ENCODE measurements around the gene SPEM1. TPM values are rescaled to one million over a fixed set of nuclear protein-coding genes. Genes with fewer than 3 reads are reported as not detected.

SPEM1 gene
- total RNA-seq, 2 donors from 2014 or later, result not detected

- DNase-seq, result no peak
- no peak for ATAC-seq
- intact Hi-C loops (cut with DNase I, micrococcal nuclease), result no loop called here
Observed at GRCh38 chr17:7413346-7413985, 6.7 kb upstream of the SPEM1 start.

DNA sequence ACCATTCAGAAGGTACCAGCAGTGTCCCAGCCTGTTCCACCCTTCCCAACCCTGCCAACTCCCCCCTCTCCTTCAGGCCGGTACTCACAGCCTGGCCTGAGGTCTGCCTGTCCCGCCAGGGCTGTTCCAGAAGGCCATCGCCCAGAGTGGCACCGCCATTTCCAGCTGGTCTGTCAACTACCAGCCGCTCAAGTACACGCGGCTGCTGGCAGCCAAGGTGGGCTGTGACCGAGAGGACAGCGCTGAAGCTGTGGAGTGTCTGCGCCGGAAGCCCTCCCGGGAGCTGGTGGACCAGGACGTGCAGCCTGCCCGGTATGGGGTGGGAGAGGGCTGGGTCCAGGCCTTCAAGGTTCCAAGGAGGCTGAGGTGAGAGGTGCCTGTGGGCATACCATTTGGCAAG lies 5.3 kb upstream of the SPEM1 start:
- intact Hi-C loops (cut with DNase I, micrococcal nuclease), result no loop called here
- DNase-seq, result no peak
- no peak for ATAC-seq

- ATAC-seq, result no peak
- intact Hi-C loops (cut with DNase I, micrococcal nuclease), result no loop called here
- DNase-seq, result no peak
Observed at GRCh38 chr17:7415784-7416183, 4.3 kb upstream of the SPEM1 start.

DNA sequence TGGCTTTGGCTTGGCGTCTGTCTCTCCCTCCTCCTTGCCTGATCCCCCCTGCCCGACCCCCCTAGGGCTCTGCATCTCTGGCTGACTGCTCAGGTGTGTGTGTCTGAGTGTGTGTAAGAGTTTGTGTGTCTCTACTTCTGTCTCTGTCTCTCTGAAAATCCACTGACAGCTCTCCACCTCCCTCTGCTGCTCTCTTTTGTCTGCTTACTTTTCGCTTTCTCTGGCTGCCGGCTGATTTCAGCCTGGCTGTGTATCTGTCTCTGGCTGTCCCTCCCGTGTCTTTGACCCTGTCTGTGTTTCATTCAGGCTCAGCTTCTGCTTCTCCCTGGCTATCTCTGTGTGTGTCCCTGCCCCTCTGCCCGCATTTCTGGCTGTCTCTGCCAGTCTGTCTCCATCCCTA lies 3.8 kb upstream of the SPEM1 start:
- ATAC-seq (peak; percentile 24), DNase-seq (no peak)
- intact Hi-C loops (cut with DNase I, micrococcal nuclease), result no loop called here

DNA sequence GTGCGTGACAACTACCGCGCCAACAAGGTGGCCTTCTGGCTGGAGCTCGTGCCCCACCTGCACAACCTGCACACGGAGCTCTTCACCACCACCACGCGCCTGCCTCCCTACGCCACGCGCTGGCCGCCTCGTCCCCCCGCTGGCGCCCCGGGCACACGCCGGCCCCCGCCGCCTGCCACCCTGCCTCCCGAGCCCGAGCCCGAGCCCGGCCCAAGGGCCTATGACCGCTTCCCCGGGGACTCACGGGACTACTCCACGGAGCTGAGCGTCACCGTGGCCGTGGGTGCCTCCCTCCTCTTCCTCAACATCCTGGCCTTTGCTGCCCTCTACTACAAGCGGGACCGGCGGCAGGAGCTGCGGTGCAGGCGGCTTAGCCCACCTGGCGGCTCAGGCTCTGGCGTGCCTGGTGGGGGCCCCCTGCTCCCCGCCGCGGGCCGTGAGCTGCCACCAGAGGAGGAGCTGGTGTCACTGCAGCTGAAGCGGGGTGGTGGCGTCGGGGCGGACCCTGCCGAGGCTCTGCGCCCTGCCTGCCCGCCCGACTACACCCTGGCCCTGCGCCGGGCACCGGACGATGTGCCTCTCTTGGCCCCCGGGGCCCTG lies 3.0 kb upstream of the SPEM1 start:
- no peak for DNase-seq
- ATAC-seq, result no peak
- intact Hi-C loops (cut with DNase I, micrococcal nuclease), result no loop called here

GRCh38 chr17:7418472-7419152 lies 1.5 kb upstream of the SPEM1 start:
- intact Hi-C loops (cut with DNase I, micrococcal nuclease), result no loop called here
- ATAC-seq, result no peak
- DNase-seq, result no peak

GRCh38 chr17:7421186-7421585 lies 1.1 kb downstream of the SPEM1 start:
- no peak for ATAC-seq
- intact Hi-C loops (cut with DNase I, micrococcal nuclease), result no loop called here
- DNase-seq, result no peak

DNA sequence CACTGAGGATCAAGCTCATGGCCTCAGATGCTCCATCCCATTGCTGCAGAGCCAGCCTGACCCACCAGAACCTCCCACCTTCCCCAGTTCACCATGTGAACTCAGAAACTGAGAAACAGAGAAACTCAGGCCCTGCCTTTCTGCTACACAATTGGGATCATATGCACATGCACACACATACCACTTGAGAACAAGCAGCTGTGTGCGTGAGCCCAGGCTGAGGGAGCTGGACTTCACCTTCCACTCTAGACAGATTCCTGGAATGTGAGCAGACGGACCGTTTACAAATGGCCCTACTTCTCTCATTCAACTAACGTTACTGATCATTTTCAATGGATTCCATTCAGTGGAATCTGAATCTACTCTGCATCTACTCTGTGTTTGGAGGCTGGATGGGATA lies 3.6 kb downstream of the SPEM1 start:
- no peak for ATAC-seq
- intact Hi-C loops (cut with DNase I, micrococcal nuclease), result no loop called here
- DNase-seq, result no peak

DNA sequence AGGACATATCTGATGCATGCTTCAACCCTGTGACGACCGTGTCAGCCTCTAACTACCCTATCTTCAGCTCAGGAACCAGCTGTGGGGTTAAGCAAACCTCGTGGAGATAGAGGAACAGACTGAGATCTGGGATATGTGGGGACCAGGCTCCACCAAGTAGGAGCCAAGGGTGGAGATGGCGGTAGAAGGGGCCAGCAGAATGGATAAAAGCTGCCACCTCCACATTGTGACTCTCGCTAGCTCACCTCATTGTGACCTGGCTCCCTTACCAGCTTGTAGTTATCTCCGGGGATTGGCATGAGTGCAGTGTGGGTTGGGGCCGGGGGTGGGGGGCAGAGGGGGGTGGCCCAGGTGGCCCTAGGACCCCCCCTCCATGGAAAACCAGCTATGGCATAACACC lies 5.2 kb downstream of the SPEM1 start, which contains the start of gene SPEM2:
TSS of gene SPEM2 (plus strand) at position 301 of the 400 bp plus-strand sequence. CDS start at position 374, 73 bp downstream.
- no peak for DNase-seq
- no peak for ATAC-seq
- intact Hi-C loops (cut with DNase I, micrococcal nuclease), result no loop called here

DNA sequence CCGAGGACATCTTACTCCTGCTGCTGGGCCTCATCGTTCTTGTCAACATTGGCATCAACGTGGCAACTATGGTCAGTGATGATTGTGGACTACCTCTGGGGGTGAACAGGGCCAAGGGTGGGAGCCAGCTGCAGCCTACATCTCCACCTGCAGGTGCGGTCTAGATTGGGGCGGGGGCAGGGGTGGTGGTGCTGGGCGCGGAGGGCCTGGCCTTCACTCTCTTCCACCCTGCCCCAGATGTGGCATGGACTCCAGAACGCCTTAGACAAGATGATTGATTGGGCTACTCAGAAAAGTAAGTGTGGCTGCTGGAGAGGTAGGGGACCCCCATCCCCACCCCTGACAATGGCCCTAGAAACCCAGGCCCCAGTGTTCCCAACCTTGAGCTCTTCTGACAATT lies 5.6 kb downstream of the SPEM1 start:
- DNase-seq, result no peak
- ATAC-seq, result no peak
- intact Hi-C loops (cut with DNase I, micrococcal nuclease), result no loop called here

DNA sequence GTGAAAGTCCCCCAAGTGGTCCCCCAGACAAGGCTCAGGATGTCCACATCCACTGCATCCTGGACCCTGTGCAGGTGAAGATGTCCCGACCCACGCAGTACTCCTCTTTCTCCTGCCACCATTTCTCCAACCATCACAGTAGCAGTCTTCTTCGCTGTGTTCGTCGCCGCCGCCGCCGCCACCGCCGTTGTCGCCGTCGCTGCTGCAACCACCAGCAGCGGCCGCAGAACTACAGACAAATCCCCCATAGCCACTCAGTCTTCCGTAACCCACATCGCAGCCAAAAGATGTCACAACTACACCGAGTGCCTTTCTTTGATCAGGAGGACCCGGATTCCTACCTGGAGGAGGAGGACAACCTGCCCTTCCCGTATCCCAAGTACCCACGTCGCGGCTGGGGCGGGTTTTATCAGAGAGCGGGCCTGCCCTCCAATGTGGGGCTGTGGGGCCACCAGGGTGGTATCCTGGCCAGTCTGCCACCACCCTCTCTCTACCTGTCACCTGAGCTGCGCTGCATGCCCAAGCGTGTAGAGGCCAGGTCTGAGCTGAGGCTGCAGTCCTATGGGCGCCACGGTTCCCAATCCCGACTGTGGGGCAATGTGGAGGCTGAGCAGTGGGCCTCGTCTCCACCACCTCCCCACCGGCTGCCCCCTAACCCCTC lies 6.2 kb downstream of the SPEM1 start:
- no peak for DNase-seq
- ATAC-seq, result no peak
- intact Hi-C loops (cut with DNase I, micrococcal nuclease), result no loop called here

DNA sequence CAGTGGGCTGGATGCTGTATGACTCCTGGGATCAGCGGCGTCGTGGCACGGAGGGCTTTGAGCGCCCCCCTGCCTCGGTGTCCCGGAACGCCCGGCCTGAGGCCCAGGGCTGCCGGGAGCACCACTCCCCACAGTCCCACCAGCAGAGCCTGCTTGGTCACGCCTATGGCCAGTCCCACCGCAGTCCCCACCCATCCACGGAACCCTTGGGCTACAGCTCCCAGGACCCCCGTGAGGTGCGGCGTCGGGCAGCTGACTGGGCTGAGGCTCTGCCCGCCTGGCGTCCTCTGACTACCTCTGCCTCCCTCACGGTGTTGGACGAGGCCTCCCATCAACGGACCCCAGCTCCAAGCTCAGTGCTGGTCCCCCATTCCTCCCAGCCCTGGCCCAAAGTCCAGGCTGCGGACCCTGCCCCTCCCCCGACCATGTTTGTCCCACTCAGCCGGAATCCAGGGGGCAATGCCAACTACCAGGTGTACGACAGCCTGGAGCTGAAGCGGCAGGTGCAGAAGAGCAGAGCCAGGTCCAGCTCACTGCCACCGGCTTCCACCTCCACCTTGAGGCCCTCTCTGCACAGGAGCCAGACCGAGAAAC lies 6.9 kb downstream of the SPEM1 start:
- DNase-seq, result no peak
- ATAC-seq, result no peak
- intact Hi-C loops (cut with DNase I, micrococcal nuclease), result no loop called here

DNA sequence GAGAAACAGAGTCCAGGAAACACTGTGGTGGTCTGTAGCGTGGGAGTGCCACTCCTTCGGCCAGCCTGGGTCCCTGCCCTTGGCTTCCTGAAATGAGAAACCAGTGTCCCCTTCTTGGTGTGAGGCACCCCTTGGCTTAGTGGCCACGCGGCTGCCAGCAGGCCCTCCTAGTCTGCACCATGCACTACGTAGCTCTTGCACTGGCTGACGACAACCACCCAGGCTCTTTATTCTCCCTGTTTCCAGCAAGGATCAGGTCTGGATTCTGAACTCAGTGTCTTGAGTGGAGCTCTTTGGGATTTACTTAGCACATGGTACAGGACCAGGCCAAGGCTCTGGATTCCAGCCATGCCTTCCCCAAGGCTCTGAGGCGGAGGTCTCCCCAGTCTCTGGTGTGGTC lies 7.4 kb downstream of the SPEM1 start:
- DNase-seq, result no peak
- intact Hi-C loops (cut with DNase I, micrococcal nuclease), result no loop called here
- no peak for ATAC-seq

GRCh38 chr17:7428557-7428956 lies 8.4 kb downstream of the SPEM1 start, which contains the start of gene SPEM3:
TSS of gene SPEM3 (plus strand) at chr17:7428857. CDS start at chr17:7428903, 46 bp downstream.
- intact Hi-C loops (cut with DNase I, micrococcal nuclease), result no loop called here

GRCh38 chr17:7429722-7430121 lies 9.6 kb downstream of the SPEM1 start:
- DNase-seq (no peak), ATAC-seq (no peak)
- intact Hi-C loops (cut with DNase I, micrococcal nuclease), result loop anchor here in 1 of 2 donors (10.0 kb wide), 1 partner anchor 75 kb away; the partner anchor contains the start of genes KCTD11 and TMEM95

More at GRCh38 chr17:7428557-7428956, 8.4 kb downstream of the SPEM1 start, which contains the start of gene SPEM3:
- ATAC-seq, result no peak
- DNase-seq, result no peak

GRCh38 chr17:7431231-7431630 lies 11.1 kb downstream of the SPEM1 start:
- ATAC-seq (no peak), DNase-seq (no peak)
- intact Hi-C loops (cut with DNase I, micrococcal nuclease), result loop anchor here in 1 of 2 donors (10.0 kb wide), 1 partner anchor 76 kb away; the partner anchor contains the start of genes KCTD11 and TMEM95

DNA sequence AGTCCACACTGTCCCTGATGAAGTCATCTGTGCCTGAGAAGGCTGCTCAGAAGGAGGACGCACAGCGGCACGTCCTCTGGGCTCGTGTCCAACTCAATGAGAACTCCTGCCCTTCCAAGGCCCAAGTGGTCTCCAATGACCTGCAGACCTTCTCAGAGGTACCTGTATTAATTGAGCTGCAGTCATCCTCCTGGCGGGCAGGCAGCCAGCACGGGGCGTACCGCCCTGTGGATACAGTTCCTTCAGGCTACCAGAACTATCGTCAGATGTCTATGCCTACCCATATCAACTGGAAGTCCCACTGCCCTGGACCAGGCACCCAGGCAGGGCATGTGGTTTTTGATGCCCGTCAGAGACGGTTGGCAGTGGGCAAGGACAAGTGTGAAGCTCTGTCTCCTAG lies 12.2 kb downstream of the SPEM1 start:
- no peak for DNase-seq
- intact Hi-C loops (cut with DNase I, micrococcal nuclease), result loop anchor here in 1 of 2 donors (10.0 kb wide), 1 partner anchor 77 kb away; the partner anchor contains the start of genes KCTD11 and TMEM95
- no peak for ATAC-seq

DNA sequence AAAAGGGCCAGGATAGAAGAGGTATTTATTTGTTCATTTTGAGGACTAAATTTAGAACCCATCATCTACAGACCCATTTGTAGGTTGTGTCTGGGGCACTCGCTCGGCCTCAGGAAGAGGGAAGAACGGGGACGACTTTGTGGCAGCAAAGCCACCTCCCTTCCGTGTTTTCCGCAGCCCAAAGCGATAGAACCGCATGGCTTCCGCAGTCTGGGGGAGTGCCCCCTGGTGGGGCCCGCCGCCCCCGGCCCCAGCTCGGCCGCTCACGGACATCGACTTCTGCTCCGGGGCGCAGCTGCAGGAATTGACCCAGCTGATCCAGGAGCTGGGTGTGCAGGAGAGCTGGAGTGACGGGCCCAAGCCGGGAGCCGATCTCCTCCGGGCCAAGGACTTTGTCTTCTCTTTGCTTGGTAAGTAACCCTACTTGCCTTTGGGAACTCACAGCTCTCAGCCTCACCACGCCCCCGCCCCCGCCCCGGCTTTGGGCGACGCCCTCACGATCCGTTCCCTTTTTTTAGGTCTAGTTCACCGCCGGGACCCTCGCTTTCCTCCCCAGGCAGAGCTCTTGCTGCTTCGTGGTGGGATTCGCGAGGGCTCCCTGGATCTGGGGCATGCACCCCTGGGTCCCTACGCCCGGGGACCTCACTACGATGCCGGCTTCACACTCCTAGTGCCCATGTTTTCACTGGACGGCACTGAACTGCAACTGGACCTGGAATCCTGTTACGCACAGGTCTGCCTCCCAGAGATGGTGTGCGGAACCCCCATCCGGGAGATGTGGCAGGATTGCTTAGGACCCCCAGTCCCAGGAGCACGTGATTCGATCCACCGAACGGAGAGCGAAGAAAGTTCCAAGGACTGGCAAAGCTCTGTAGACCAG lies 15.8 kb downstream of the SPEM1 start:
- ATAC-seq (peak; percentile 43), DNase-seq (peak; percentile 61 to 75)
- intact Hi-C loops (cut with DNase I, micrococcal nuclease), result loop anchor here in 1 of 2 donors (10.0 kb wide), 1 partner anchor 81 kb away; the partner anchor contains the start of genes KCTD11 and TMEM95
